ENCODE measurements around the gene BSPRY.
"Not testable (repeated sequence)": the region's sequence is repeated elsewhere in the genome, so short reads cannot be mapped to it uniquely, and the experiment has no call there.

The BSPRY gene

GRCh38 chr9:113398796-113399195, 49.5 kb downstream of the BSPRY start:
- no peak for DNase-seq

GRCh38 chr9:113399646-113400200, 50.4 kb downstream of the BSPRY start:
- no peak for DNase-seq

GRCh38 chr9:113401027-113401792, 51.9 kb downstream of the BSPRY start, which contains the start of gene ALAD:
ALAD (minus strand) TSS chr9:113401284; CDS start chr9:113393559, 7,725 bp downstream.
- DNase-seq: peak; percentile 96

GRCh38 chr9:113403646-113404045, 54.3 kb downstream of the BSPRY start:
- no peak for DNase-seq

- DNase-seq: not testable (repeated sequence)
These were observed 57.0 kb downstream of the BSPRY start for GRCh38 chr9:113406353-113406752.

GRCh38 chr9:113406873-113407511, 57.7 kb downstream of the BSPRY start:
- not testable (repeated sequence) for DNase-seq

GRCh38 chr9:113409481-113409880, 60.1 kb downstream of the BSPRY start:
- DNase-seq: no peak

GRCh38 chr9:113409883-113410206, 60.5 kb downstream of the BSPRY start:
- DNase-seq: no peak

- DNase-seq: peak; percentile 91
These were observed 61.0 kb downstream of the BSPRY start, which contains the start of the genes C9orf43 and POLE3 for GRCh38 chr9:113410207-113410864. C9orf43 (plus strand) TSS chr9:113410747; CDS start chr9:113413494, 2,747 bp downstream. POLE3 (minus strand) TSS chr9:113410675; CDS start chr9:113410293, 382 bp downstream.

- DNase-seq: no peak
These were observed 66.9 kb downstream of the BSPRY start for GRCh38 chr9:113416149-113416721.

GRCh38 chr9:113417370-113417769, 68.0 kb downstream of the BSPRY start:
- no peak for DNase-seq
